Caco-2 (cell line): ENCODE measurements around the gene PCK1. TPM values are rescaled to one million over a fixed set of nuclear protein-coding genes. Genes with fewer than 3 reads are reported as not detected.

Experiments used
- BruUV-seq: library from RNA; stranded (reverse); fragments of 400-500 nt; replicated peaks from 2 replicates; lab custom pipeline; 2021; lab: Mats Ljungman, UMichigan
- CTCF ChIA-PET: fragments of 300-600 bp; sonication (Branson Sonifier 250); formaldehyde crosslinking; loops from one replicate; lab custom pipeline; 2022; ENCODE audit warnings: antibody characterized with exemption; lab: Charles Lee
- POLR2A ChIA-PET: fragments of 300-600 bp; sonication (Branson Sonifier 250); formaldehyde crosslinking; loops from one replicate; lab custom pipeline; 2022; ENCODE audit warnings: antibody characterized with exemption; lab: Charles Lee
- DNase-seq, 2 experiments: peaks; one replicate each; pipeline versions ENCODE4 v3.0.0 to v3.0.0-alpha.2; 2020 to 2022
- H3K27me3 ChIP-seq: replicated peaks from 2 replicates; pipeline ENCODE4 v1.6.0; 2011; ENCODE audit warnings: low read length; ENCODE audit not compliant: control insufficient read depth, insufficient read depth
- H3K36me3 ChIP-seq: 2 replicates; pipeline ENCODE4 v1.5.1; 2011; ENCODE audit warnings: low read length; ENCODE audit not compliant: control insufficient read depth, insufficient read depth
- H3K4me1 ChIP-seq: fragments of 250-450 bp; sonication (Bioruptor Pico); 2 replicates; pipeline ENCODE4 v1.5.1; 2020; ENCODE audit warnings: mild to moderate bottlenecking
- H3K4me3 ChIP-seq: 2 replicates; pipeline ENCODE4 v1.5.1; 2011; ENCODE audit warnings: low read depth, mild to moderate bottlenecking, control low read depth, low read length
- H3K9me3 ChIP-seq: fragments of 250-450 bp; sonication (Bioruptor Pico); 2 replicates; pipeline ENCODE4 v1.5.1; 2020; ENCODE audit warnings: mild to moderate bottlenecking, moderate library complexity
- H3K27ac Mint-ChIP-seq: one replicate; pipeline ENCODE4 v1.8.0; 2022; ENCODE audit warnings: mixed read lengths; ENCODE audit not compliant: unreplicated experiment
- H3K27me3 Mint-ChIP-seq: one replicate; pipeline ENCODE4 v1.8.0; 2022; ENCODE audit warnings: mixed read lengths; ENCODE audit not compliant: insufficient read depth, unreplicated experiment
- H3K36me3 Mint-ChIP-seq: one replicate; pipeline ENCODE4 v1.8.0; 2022; ENCODE audit warnings: mild to moderate bottlenecking, mixed read lengths; ENCODE audit not compliant: insufficient read depth, unreplicated experiment
- H3K4me1 Mint-ChIP-seq: one replicate; pipeline ENCODE4 v1.8.0; 2022; ENCODE audit warnings: low read depth, mixed read lengths; ENCODE audit not compliant: unreplicated experiment
- H3K4me3 Mint-ChIP-seq: one replicate; pipeline ENCODE4 v1.8.0; 2022; ENCODE audit warnings: mild to moderate bottlenecking, moderate library complexity, mixed read lengths; ENCODE audit not compliant: unreplicated experiment
- H3K9me3 Mint-ChIP-seq: one replicate; pipeline ENCODE4 v1.8.0; 2022; ENCODE audit warnings: mixed read lengths; ENCODE audit not compliant: unreplicated experiment
- intact Hi-C: fragments of 100-400 bp; cut with micrococcal nuclease; formaldehyde crosslinking; loops from one replicate; pipeline ENCODE4 v1.10.0; 2022; ENCODE audit not compliant: unreplicated experiment
- total RNA-seq: library from RNA; stranded (reverse); gene quantifications from 2 replicates; pipeline ENCODE4 v1.2.3, GENCODE V29; 2022
- TF ChIP-seq, protein P1 (sequence below), 2 experiments: fragments of 200-600 bp in 1 of 2; IDR thresholded peaks; 1 replicate in 1 of 2; 2 replicates in 1 of 2; pipeline versions ENCODE4 v1.5.1 to v1.8.0; 2011 to 2022; ENCODE audit warnings: antibody characterized with exemption in 1 of 2, control low read depth in 1 of 2, inconsistent platforms in 1 of 2, low read depth in 1 of 2, low read length in 1 of 2, mild to moderate bottlenecking in 1 of 2, moderate library complexity in 1 of 2; ENCODE audit not compliant: insufficient read depth in 1 of 2, severe bottlenecking in 1 of 2, unreplicated experiment in 1 of 2

The PCK1 gene
- total RNA-seq, 1 experiment from 2014 or later = not detected

DNA sequence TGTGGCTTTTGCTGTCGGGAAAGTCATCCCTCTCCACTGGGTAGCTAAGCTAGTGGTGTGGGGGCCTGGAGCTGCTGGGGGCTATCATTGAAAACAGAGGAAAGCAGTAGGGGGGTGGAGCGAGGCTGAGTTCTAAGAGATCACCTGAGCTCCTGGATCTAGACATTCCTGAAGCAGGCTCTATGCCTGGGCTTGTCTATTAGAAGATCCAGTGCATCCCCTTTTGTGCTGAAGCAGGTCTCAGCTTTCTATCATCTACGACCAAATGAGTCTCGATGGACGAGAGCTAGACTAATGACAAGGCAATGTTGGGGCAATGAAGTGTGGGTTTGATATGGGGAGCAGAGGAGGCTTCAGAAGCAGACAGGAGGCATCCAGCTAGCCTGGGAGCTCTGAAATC is 40.8 kb downstream of the PCK1 start:
- Mint-ChIP-seq H3K9me3 (no peaks in the 10 kb centered on the region), H3K27me3 (peaks cover 15% of the 10 kb centered on the region), H3K4me3 (no peak overlapping the region), H3K27ac (no peak overlapping the region), H3K36me3 (no peaks in the 10 kb centered on the region), H3K4me1 (no peaks in the 10 kb centered on the region)
- intact Hi-C loops = no loop called here
- Histone ChIP-seq H3K27me3 (no peaks in the 10 kb centered on the region), H3K36me3 (no peaks in the 10 kb centered on the region), H3K9me3 (no peaks in the 10 kb centered on the region; the same call in 1 of the 2 replicates), H3K4me3 (no peak overlapping the region), H3K4me1 (peaks cover 5% of the 10 kb centered on the region; the same call in 1 of the 2 replicates)
- POLR2A ChIA-PET = no interaction called here
- no peak for DNase-seq
- TF ChIP-seq, protein P1, sequence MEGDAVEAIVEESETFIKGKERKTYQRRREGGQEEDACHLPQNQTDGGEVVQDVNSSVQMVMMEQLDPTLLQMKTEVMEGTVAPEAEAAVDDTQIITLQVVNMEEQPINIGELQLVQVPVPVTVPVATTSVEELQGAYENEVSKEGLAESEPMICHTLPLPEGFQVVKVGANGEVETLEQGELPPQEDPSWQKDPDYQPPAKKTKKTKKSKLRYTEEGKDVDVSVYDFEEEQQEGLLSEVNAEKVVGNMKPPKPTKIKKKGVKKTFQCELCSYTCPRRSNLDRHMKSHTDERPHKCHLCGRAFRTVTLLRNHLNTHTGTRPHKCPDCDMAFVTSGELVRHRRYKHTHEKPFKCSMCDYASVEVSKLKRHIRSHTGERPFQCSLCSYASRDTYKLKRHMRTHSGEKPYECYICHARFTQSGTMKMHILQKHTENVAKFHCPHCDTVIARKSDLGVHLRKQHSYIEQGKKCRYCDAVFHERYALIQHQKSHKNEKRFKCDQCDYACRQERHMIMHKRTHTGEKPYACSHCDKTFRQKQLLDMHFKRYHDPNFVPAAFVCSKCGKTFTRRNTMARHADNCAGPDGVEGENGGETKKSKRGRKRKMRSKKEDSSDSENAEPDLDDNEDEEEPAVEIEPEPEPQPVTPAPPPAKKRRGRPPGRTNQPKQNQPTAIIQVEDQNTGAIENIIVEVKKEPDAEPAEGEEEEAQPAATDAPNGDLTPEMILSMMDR (IDR thresholded peaks at IDR 0.05; ENCODE audit: insufficient read depth in 1 of 2, low read depth in 1 of 2, low read length in 1 of 2, severe bottlenecking in 1 of 2, unreplicated experiment in 1 of 2) = no peak
- BruUV-seq = no TSS peak
- CTCF ChIA-PET = interaction anchor here (0.6 to 1.7 kb wide), 4 partner anchors 9 to 206 kb away, joined by 3 to 5 read pairs (median 5); no protein-coding TSS in a partner anchor

DNA sequence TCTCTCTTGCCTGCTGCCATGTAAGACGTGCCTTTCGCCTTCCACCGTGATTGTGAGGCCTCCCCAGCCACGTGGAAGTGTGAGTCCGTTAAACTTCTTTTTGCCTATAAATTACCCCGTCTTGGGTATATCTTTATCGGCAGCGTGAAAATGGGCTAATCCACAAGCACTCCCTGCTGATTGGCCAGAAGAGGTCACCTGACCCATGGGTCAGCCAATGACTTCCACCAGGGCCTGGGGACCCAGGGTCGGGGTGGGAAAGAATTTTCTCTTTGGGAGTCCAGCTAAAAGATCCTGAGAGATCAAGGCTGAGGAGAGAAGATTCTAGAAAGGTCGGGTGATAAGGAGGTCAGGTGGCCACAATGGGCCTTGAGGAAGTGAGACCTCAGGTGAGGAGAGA is 42.2 kb downstream of the PCK1 start:
- no peaks in the 10 kb centered on the region for H3K4me1 ChIP-seq
- H3K36me3 ChIP-seq = no peaks in the 10 kb centered on the region
- Mint-ChIP-seq H3K4me3 (no peak overlapping the region), H3K36me3 (no peaks in the 10 kb centered on the region), H3K4me1 (no peaks in the 10 kb centered on the region), H3K27ac (no peak overlapping the region), H3K27me3 (peaks cover 20% of the 10 kb centered on the region), H3K9me3 (no peaks in the 10 kb centered on the region)
- BruUV-seq = no TSS peak
- H3K4me3 ChIP-seq = no peak overlapping the region
- ChIA-PET POLR2A (interaction anchor here (0.6 kb wide), 1 partner anchor 83 kb away, joined by 3 read pairs; no protein-coding TSS in a partner anchor), CTCF (interaction anchor here (0.6 to 1.7 kb wide), 2 partner anchors 10 to 57 kb away, joined by 3 to 5 read pairs; no protein-coding TSS in a partner anchor)
- H3K27me3 ChIP-seq = no peaks in the 10 kb centered on the region
- no peak for DNase-seq
- no peaks in the 10 kb centered on the region; the same call in 1 of the 2 replicates for H3K9me3 ChIP-seq
- TF ChIP-seq, protein P1 (IDR thresholded peaks at IDR 0.05; ENCODE audit: insufficient read depth in 1 of 2, low read depth in 1 of 2, low read length in 1 of 2, severe bottlenecking in 1 of 2, unreplicated experiment in 1 of 2) = no peak
- intact Hi-C loops = no loop called here

DNA sequence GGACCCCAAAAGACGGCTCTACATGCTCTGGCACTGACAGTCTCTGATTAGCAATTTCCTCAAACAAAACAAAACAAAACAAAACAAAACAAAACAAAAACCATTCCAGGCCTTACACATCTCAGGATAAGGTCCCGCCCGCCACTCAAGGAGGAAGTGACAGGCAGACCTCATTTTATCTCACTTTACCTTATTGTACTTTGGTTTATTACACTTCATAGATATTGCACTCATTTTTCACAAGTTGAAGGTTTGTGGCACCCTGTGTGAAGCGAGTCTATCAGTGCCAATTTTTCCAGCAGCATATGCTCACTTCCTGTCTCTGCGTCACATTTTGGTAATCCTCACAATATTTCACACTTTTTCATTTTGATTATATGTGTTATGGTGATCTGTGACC is 44.1 kb downstream of the PCK1 start:
- POLR2A ChIA-PET = no interaction called here
- H3K4me1 Mint-ChIP-seq = no peaks in the 10 kb centered on the region
- no peak for DNase-seq
- Histone ChIP-seq H3K36me3 (no peaks in the 10 kb centered on the region), H3K4me1 (no peaks in the 10 kb centered on the region), H3K4me3 (no peak overlapping the region), H3K9me3 (no peaks in the 10 kb centered on the region; the same call in 1 of the 2 replicates), H3K27me3 (no peaks in the 10 kb centered on the region)
- CTCF ChIA-PET = no interaction called here
- H3K36me3 Mint-ChIP-seq = no peaks in the 10 kb centered on the region
- BruUV-seq = no TSS peak
- TF ChIP-seq, protein P1 (IDR thresholded peaks at IDR 0.05; ENCODE audit: insufficient read depth in 1 of 2, low read depth in 1 of 2, low read length in 1 of 2, severe bottlenecking in 1 of 2, unreplicated experiment in 1 of 2) = no peak
- no peak overlapping the region for H3K27ac Mint-ChIP-seq
- H3K9me3 Mint-ChIP-seq = no peaks in the 10 kb centered on the region
- H3K4me3 Mint-ChIP-seq = no peak overlapping the region
- intact Hi-C loops = no loop called here
- peaks cover 29% of the 10 kb centered on the region for H3K27me3 Mint-ChIP-seq
